ENCODE results near the gene RET. TPM values are rescaled to one million over a fixed set of nuclear protein-coding genes. Genes with fewer than 3 reads are reported as not detected.

The RET gene
- total RNA-seq, 1 donor from 2014 or later, result 1.0 TPM

GRCh38 chr10:43066481-43066880, 10.4 kb upstream of the RET start:
- Histone ChIP-seq H3K4me1 (no peaks in the 10 kb centered on the region), H3K36me3 (no peaks in the 10 kb centered on the region), H3K27me3 (no peaks in the 10 kb centered on the region), H3K9me3 (no peaks in the 10 kb centered on the region), H3K4me3 (no peak overlapping the region), H3K27ac (no peak overlapping the region)
- no peak for ATAC-seq
- intact Hi-C loops (cut with DNase I), result no loop called here
- TF ChIP-seq CTCF (IDR thresholded peaks at IDR 0.05), result no peak
- no peak for DNase-seq

DNA sequence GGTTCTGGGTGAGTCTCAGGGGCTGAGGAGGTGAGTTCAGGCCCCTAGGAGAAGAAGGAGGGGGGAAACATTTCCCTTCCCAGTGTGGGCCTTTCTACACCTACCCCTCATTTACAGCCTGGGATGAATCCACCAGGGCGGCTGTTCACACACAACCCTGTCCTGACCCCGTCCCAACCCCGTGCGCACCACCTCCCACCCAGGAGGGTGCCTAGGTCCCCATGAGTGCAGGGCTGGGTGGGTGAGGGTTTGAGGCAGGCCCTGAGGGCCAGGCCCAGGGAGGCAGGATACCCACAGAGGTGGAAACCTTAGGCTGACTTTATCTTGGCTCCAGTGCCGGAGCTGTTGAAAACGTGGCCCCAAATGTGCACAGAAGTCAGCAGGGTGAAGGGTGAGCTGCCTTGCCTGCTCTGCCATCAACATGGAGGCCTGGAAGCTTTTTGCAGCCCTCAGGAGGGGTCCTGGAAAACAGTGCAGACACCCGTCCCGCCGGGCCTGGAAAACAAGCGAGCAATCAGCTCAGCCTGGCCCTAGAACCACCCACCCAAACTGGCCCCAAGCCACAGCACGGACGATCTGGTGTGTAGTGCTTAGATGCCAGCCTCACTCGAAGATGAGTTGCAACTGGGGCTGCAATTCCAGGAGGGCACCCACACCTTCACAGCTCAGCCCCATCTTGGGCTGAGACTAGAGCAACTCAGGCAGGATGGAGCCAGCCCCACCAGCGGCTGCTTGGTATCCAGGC, 9.3 kb upstream of the RET start:
- intact Hi-C loops (cut with DNase I), result no loop called here
- Histone ChIP-seq H3K27ac (no peak overlapping the region), H3K4me3 (no peak overlapping the region), H3K9me3 (no peaks in the 10 kb centered on the region), H3K36me3 (no peaks in the 10 kb centered on the region), H3K27me3 (no peaks in the 10 kb centered on the region), H3K4me1 (no peaks in the 10 kb centered on the region)
- DNase-seq (no peak), ATAC-seq (no peak)
- no peak for TF ChIP-seq CTCF (IDR thresholded peaks at IDR 0.05)

GRCh38 chr10:43068136-43068395, 8.8 kb upstream of the RET start:
- peaks cover under 1% of the 10 kb centered on the region for H3K27me3 ChIP-seq
- DNase-seq (no peak), ATAC-seq (no peak)
- H3K36me3 ChIP-seq, result no peaks in the 10 kb centered on the region
- no peaks in the 10 kb centered on the region for H3K9me3 ChIP-seq
- no peaks in the 10 kb centered on the region for H3K4me1 ChIP-seq
- no peak for TF ChIP-seq CTCF (IDR thresholded peaks at IDR 0.05)
- H3K4me3 ChIP-seq, result no peak overlapping the region
- intact Hi-C loops (cut with DNase I), result no loop called here
- no peak overlapping the region for H3K27ac ChIP-seq

DNA sequence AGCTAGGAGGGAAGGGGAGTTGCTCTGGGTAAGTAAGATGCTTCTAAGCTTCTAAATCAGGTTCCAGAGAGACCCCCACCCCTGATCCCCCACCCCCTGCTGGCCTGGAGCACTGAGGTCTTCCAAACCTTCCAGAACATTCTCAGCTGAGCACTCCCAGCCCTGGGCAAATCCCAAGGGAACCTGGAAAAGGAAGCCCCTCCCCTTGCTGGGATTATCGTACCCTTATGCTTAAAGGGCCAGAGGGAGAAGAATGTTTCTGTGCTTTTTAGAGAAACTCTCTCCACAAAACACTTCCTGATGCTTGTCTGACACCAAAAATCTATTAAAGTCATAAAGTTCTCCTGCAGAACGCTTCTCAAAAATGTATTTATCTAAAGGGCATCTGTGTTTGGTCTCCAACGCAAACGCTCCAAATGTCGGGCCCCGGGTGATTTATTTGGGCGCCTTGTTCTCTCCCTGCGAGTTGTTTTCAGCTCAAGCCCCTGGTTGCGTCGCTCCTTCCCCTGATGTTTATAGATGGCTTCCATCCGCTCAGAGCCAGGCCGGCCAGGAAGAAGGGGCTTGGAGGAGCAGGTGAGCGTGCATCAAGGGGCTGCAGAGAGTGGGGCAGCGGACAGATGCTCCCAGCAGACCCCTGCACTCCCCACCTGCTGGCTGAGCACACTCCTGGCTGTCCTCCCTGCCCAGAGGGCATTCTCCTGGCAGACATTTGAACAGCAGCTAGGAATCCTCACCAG, 8.2 kb upstream of the RET start:
- H3K4me1 ChIP-seq, result no peaks in the 10 kb centered on the region
- no peak for DNase-seq
- H3K4me3 ChIP-seq, result no peak overlapping the region
- no peak for TF ChIP-seq CTCF (IDR thresholded peaks at IDR 0.05)
- H3K27ac ChIP-seq, result no peak overlapping the region
- H3K36me3 ChIP-seq, result no peaks in the 10 kb centered on the region
- H3K27me3 ChIP-seq, result peaks cover 3% of the 10 kb centered on the region
- intact Hi-C loops (cut with DNase I), result no loop called here
- no peaks in the 10 kb centered on the region for H3K9me3 ChIP-seq
- ATAC-seq, result no peak

GRCh38 chr10:43069211-43069515, 7.7 kb upstream of the RET start:
- ATAC-seq (no peak), DNase-seq (no peak)
- no peaks in the 10 kb centered on the region for H3K4me1 ChIP-seq
- no peak overlapping the region for H3K4me3 ChIP-seq
- peaks cover 8% of the 10 kb centered on the region for H3K27me3 ChIP-seq
- H3K36me3 ChIP-seq, result no peaks in the 10 kb centered on the region
- intact Hi-C loops (cut with DNase I), result no loop called here
- no peaks in the 10 kb centered on the region for H3K9me3 ChIP-seq
- H3K27ac ChIP-seq, result no peak overlapping the region
- no peak for TF ChIP-seq CTCF (IDR thresholded peaks at IDR 0.05)

All from upper lobe of right lung (tissue), 1 donor.